Activated CD8-positive, alpha-beta memory T cell treated with anti-CD3 and anti-CD28 coated beads for 48 hours (primary cell): ENCODE data around the gene CACNA1G.

Experiments
- DNase-seq, 3 experiments: peaks; one replicate each; pipeline ENCODE4 v3.0.0-alpha.2; 2020; ENCODE audit warnings: low read depth in 2 of 3, low spot score in 2 of 3

Gene CACNA1G

GRCh38 chr17:50585891-50586290 lies 25.4 kb downstream of the CACNA1G start:
- DNase-seq: no peak

- no peak for DNase-seq
Measured at GRCh38 chr17:50586421-50587247, 26.1 kb downstream of the CACNA1G start.

DNA sequence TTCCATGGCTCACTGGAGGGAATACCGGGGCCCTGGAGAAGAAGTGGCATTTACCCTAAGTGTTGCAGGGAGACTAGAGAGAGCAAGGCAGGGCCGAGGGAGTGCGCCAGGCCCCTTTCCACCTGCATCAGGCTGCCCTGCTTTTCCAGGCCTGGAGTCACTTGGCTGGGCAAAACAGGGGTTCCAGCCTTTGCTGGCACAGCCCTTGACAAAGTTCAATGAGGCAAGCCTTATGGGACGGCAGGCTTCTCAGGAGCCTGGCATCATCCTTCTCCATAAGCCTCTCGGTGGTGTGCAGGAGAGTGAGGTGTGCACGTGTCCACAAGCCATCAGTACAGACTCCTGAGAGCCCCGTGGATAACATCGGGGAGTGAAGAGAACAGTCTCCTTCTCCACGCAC lies 27.1 kb downstream of the CACNA1G start:
- DNase-seq: no peak

- no peak for DNase-seq
Measured at GRCh38 chr17:50588391-50589049, 28.0 kb downstream of the CACNA1G start.

- DNase-seq: no peak
Measured at GRCh38 chr17:50589095-50589705, 28.7 kb downstream of the CACNA1G start.

DNA sequence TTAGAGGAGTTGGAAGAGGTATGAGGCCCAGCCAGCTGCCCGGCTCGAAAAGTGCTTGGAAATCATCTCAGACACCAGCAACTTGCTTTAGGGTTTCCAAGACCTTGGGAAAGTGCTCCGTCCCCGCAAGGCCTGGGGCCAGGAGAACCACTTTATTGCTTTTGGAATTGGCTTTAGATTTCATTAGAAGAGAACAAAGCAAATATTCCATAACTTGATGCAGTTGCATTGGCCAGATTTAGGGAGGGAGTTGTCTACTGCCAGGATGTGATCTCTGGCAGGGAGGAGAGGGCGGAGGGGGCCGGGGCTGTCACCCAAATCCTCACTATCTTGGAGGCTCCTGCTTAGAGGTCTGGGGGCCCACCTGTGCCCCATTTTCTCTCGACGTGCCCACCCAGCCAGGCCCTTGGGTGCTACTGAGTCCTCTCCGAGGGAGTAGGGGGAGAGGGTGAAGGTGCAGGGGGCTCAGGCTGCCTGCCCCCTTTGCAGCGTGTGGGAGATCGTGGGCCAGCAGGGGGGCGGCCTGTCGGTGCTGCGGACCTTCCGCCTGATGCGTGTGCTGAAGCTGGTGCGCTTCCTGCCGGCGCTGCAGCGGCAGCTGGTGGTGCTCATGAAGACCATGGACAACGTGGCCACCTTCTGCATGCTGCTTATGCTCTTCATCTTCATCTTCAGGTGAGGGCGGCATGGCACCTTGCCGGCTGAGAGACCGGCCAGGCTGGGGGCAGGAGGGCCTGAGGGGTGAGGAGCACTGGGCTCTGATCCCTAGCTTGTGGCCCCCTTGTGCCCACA lies 30.6 kb downstream of the CACNA1G start:
- no peak for DNase-seq

DNA sequence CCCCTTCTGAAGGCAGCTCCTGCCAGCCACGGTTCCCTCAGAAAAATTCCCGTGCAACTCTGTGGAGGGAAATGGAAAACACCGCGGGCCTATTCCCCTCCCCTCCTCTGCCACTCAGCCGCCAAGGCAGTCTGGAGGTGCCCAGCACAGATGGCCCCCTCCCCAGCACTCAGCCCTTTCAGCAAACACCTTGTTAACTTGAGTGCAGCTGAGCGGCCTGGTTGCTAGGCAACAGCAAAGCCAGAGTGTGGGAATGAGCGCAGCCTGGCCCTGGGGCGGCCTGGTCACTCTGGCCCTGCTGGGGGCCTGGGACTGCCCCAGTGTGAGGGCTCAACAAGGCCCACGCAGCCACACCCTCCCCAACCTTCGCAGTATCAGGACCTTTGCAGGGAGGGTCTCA lies 32.8 kb downstream of the CACNA1G start:
- no peak for DNase-seq

DNA sequence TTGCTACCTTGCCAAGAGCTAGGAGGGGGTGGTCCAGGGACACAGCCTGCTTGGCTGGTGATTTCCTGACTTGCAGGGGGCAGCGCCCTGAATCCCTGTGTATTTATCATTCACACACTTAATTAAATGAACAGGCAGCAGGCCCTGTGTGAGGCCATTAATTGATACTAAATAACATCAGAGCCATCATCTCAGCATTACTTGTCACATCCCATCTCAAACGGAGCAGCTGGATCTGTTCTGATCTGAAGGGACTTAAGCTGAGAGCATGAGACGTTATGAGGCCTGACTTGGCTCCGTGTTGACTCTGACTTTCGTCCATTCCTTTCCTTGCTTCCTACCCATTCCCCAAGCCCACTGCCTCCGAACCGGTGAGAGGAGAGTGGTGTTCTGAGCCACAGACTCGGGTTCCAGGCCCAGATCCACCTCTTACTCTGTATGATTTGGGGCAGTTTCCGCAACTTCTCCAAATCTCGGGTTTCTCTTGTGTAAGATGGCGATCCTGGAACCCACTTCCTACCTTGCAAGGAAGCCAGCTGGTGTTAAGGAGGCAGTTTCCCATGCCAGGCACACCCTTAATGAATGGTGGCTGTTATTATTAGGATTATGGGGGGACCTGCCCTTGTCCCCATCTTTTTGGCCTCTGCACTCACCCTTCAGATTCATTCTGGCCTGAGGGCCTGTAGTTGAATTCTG lies 33.8 kb downstream of the CACNA1G start:
- no peak for DNase-seq

- DNase-seq: no peak
Measured at GRCh38 chr17:50594892-50595291, 34.4 kb downstream of the CACNA1G start.

DNA sequence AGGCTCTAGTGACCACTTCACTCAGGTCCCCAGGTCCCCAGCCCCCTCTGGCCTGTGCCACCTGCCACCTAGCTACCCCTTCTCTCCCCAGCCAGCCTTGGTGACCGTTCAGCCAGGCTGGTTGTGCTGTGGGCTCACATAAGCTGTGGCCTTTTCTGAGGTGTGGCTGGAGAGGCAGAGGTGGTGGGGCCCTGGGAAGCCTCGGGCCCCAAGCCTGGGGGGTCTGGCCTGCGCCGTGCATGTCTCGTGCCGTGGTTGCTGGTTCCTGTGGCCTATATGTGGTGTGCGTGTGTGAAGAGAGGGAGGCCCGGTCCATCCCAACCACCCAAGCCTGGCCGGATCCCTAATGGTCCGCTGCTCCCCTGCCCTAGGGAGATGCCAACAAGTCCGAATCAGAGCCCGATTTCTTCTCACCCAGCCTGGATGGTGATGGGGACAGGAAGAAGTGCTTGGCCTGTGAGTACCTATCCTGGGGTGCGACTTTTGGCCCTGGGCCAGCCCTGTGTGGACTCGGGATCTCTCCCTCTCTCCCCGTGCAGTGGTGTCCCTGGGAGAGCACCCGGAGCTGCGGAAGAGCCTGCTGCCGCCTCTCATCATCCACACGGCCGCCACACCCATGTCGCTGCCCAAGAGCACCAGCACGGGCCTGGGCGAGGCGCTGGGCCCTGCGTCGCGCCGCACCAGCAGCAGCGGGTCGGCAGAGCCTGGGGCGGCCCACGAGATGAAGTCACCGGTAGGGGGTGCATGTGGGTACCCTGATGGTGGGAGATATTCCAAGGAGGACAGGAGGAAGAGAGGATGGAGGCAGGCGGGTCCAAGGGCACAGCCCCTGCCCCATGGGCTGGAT lies 35.9 kb downstream of the CACNA1G start:
- no peak for DNase-seq

GRCh38 chr17:50598487-50598886 lies 38.0 kb downstream of the CACNA1G start:
- no peak for DNase-seq

- no peak for DNase-seq
Measured at GRCh38 chr17:50599606-50600005, 39.1 kb downstream of the CACNA1G start.

- DNase-seq: no peak
Measured at GRCh38 chr17:50601823-50602375, 41.4 kb downstream of the CACNA1G start.

GRCh38 chr17:50602836-50603235 lies 42.3 kb downstream of the CACNA1G start:
- no peak for DNase-seq

DNA sequence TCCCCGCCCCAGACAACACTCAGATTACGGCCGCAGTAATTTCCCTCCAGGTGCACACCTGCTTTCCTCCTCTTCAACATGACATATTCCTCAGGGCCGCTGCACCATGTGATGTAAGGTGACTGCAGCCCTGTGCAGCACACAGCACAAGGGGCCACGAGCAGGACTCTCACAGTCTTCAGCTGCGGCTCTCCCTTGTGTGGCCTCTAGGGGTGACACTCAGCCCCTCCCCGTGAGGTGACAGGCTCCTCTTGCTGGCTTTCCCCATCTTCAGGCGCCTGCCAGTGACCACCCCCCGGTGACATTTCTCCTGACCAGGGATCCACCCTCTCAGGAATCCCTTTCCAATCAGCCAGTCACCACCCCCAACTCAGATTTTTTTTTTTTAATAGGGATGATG lies 42.8 kb downstream of the CACNA1G start:
- DNase-seq: no peak

- DNase-seq: no peak
Measured at GRCh38 chr17:50604513-50604912, 44.0 kb downstream of the CACNA1G start.

- DNase-seq: no peak
Measured at GRCh38 chr17:50605429-50605828, 44.9 kb downstream of the CACNA1G start.

- no peak for DNase-seq
Measured at GRCh38 chr17:50607522-50608175, 47.1 kb downstream of the CACNA1G start.
